K562 (cell line): ENCODE measurements around the gene DARS2. TPM values are rescaled to one million over a fixed set of nuclear protein-coding genes. Genes with fewer than 3 reads are reported as not detected.

ENCODE experiments used
- ATAC-seq: fragments of 200-7000 bp; cut with Tn5 transposase; 3 replicates; pipeline ENCODE4 v1.9.1; 2020; ENCODE audit warnings: moderate library complexity
- BruUV-seq: library from RNA; stranded (reverse); fragments of 400-500 nt; replicated peaks from 2 replicates; lab custom pipeline; 2021; lab: Mats Ljungman, UMichigan
- CTCF ChIA-PET: fragments of 300-600 bp; formaldehyde crosslinking; extraction: SDS; loops from one replicate; lab custom pipeline; 2021; ENCODE audit warnings: low intra/inter-chr PET ratio; lab: Yijun Ruan, JAX
- POLR2A ChIA-PET: fragments of 300-600, 350-650 bp; sonication (Branson Sonifier 250); formaldehyde crosslinking; extraction: SDS; loops from one replicate; lab custom pipeline; 2021; ENCODE audit warnings: antibody characterized with exemption, inconsistent platforms; lab: Yijun Ruan, JAX
- DNase-seq, 4 experiments: peaks; one replicate each; pipeline versions ENCODE4 v3.0.0 to v3.0.0-alpha.2; 2011 to 2018; ENCODE audit warnings: low spot score in 3 of 4, mixed read lengths in 3 of 4; ENCODE audit errors: extremely low read depth in 1 of 4
- FAIRE-seq: peaks from 2 replicates; lab custom pipeline; 2011; peaks lifted over from hg19 to GRCh38; lab: Jason Lieb, UNC
- H2AFZ ChIP-seq: 2 replicates; pipeline ENCODE4 v1.6.0; 2011; ENCODE audit warnings: low read depth, low read length, control low read depth, inconsistent platforms
- H3K27ac ChIP-seq: fragments of 200-600 bp; 3 replicates; pipeline ENCODE4 v1.8.0; 2011; ENCODE audit warnings: low read depth, mild to moderate bottlenecking, control low read depth, inconsistent platforms, low read length, moderate library complexity, mixed read lengths; ENCODE audit errors: extremely low read depth
- H3K27me3 ChIP-seq, 2 experiments: fragments of 300-600 bp in 1 of 2; 2 replicates in 1 of 2; 3 replicates in 1 of 2; pipeline versions ENCODE4 v1.6.0 to v1.8.0; 2011; ENCODE audit warnings: inconsistent platforms in 2 of 2, low read length in 2 of 2, mild to moderate bottlenecking in 1 of 2, mixed read lengths in 1 of 2, moderate library complexity in 1 of 2; ENCODE audit not compliant: control insufficient read depth in 2 of 2, insufficient read depth in 2 of 2
- H3K36me3 ChIP-seq: fragments of 300-600 bp; 3 replicates; pipeline ENCODE4 v1.8.0; 2011; ENCODE audit warnings: mild to moderate bottlenecking, low read length, inconsistent platforms; ENCODE audit not compliant: control insufficient read depth, insufficient read depth
- H3K4me1 ChIP-seq, 2 experiments: fragments of 200-600 bp in 1 of 2; replicated peaks in 1 of 2; 2 replicates in 1 of 2; 3 replicates in 1 of 2; pipeline versions ENCODE4 v1.5.1 to v1.8.0; 2011; ENCODE audit warnings: inconsistent platforms in 2 of 2, low read length in 2 of 2, mild to moderate bottlenecking in 1 of 2, mixed read lengths in 1 of 2, moderate library complexity in 1 of 2; ENCODE audit not compliant: control insufficient read depth in 2 of 2, insufficient read depth in 2 of 2
- H3K4me2 ChIP-seq: 2 replicates; pipeline ENCODE4 v1.6.1; 2011; ENCODE audit warnings: low read length, control low read depth, inconsistent platforms, mixed read lengths; ENCODE audit not compliant: insufficient read depth
- H3K4me3 ChIP-seq: fragments of 200-600 bp; sonication (generic), shearing (Covaris generic); 2 replicates; pipeline ENCODE4 v1.5.1; 2016; ENCODE audit warnings: control low read depth, inconsistent platforms
- H3K79me2 ChIP-seq: fragments of 200-600 bp; 3 replicates; pipeline ENCODE4 v1.8.0; 2011; ENCODE audit warnings: low read length, inconsistent platforms; ENCODE audit not compliant: control insufficient read depth, insufficient read depth
- H3K9ac ChIP-seq, 2 experiments: 2 replicates each; pipeline versions ENCODE4 v1.6.0 to v1.6.1; 2011; ENCODE audit warnings: low read depth in 2 of 2, low read length in 2 of 2, control low read depth in 1 of 2, inconsistent platforms in 1 of 2, mild to moderate bottlenecking in 1 of 2, mixed read lengths in 1 of 2; ENCODE audit not compliant: insufficient read depth in 1 of 2
- H3K9me1 ChIP-seq: one replicate; pipeline ENCODE4 v1.6.0; 2011; ENCODE audit warnings: inconsistent platforms, mild to moderate bottlenecking, low read length, moderate library complexity; ENCODE audit not compliant: control insufficient read depth, insufficient read depth
- H3K9me3 ChIP-seq: replicated peaks from 2 replicates; pipeline ENCODE4 v1.5.1; 2011; ENCODE audit warnings: low read depth, low read length, inconsistent platforms; ENCODE audit not compliant: control insufficient read depth, insufficient read depth
- H4K20me1 ChIP-seq: replicated peaks from 2 replicates; pipeline ENCODE4 v1.6.1; 2011; ENCODE audit warnings: low read length, inconsistent platforms, mixed read lengths; ENCODE audit not compliant: control insufficient read depth, insufficient read depth
- CCNT2 ChIP-seq: IDR thresholded peaks from 2 replicates; pipeline ENCODE4 v1.6.1; 2011; ENCODE audit warnings: borderline replicate concordance, low read depth, mild to moderate bottlenecking, moderate library complexity, mixed read lengths, low read length; ENCODE audit not compliant: insufficient read length; ENCODE audit errors: extremely low read depth
- CEBPG ChIP-seq, 3 experiments: fragments of 200-800 bp in 1 of 3; sonication (Bioruptor generic) in 1 of 3; sonication (generic) in 1 of 3; formaldehyde crosslinking in 1 of 3; IDR thresholded peaks in 2 of 3; conservative IDR thresholded peaks in 1 of 3; 2 replicates each; pipeline versions ENCODE4 v1.6.1 to v1.8.0; 2016 to 2022; ENCODE audit warnings: missing compliant biosample characterization in 2 of 3, missing genetic modification characterization in 2 of 3, mild to moderate bottlenecking in 1 of 3, missing genetic modification reagents in 1 of 3
- PML ChIP-seq: IDR thresholded peaks from 2 replicates; pipeline ENCODE4 v1.6.1; 2012; ENCODE audit warnings: low read length, inconsistent platforms
- POLR2A ChIP-seq: fragments of 450-650 bp; conservative IDR thresholded peaks from 2 replicates; pipeline ENCODE4 v1.6.1; 2016
- POLR2AphosphoS2 ChIP-seq: IDR thresholded peaks from 2 replicates; pipeline ENCODE4 v1.6.1; 2012; ENCODE audit warnings: low read length, improper control_type of control experiment
- POLR2B ChIP-seq: fragments of 450-650 bp; IDR thresholded peaks from 2 replicates; pipeline ENCODE4 v1.6.1; 2018; ENCODE audit warnings: low read depth; ENCODE audit not compliant: partially characterized antibody
- RFX5 ChIP-seq: IDR thresholded peaks from 2 replicates; pipeline ENCODE4 v1.6.1; 2011; ENCODE audit warnings: low read depth, mild to moderate bottlenecking, improper control_type of control experiment, low read length
- SAFB2 ChIP-seq: fragments of 200-400 bp; formaldehyde crosslinking; IDR thresholded peaks from 2 replicates; pipeline ENCODE4 v1.6.1; 2018; ENCODE audit warnings: borderline replicate concordance, low read length, low read depth, moderate library complexity; ENCODE audit not compliant: severe bottlenecking
- SIN3A ChIP-seq, 2 experiments: fragments of 150-350 bp in 1 of 2; IDR thresholded peaks; 2 replicates each; pipeline ENCODE4 v1.6.1; 2011 to 2016; ENCODE audit warnings: borderline replicate concordance in 2 of 2, low read depth in 2 of 2, low read length in 2 of 2, mild to moderate bottlenecking in 2 of 2, moderate library complexity in 2 of 2; ENCODE audit not compliant: control insufficient read depth in 1 of 2
- ZKSCAN8 ChIP-seq: fragments of 200-800 bp; sonication (Bioruptor generic); IDR thresholded peaks from 2 replicates; pipeline ENCODE4 v1.6.1; 2016; ENCODE audit warnings: missing genetic modification characterization, missing compliant biosample characterization
- ZNF354B ChIP-seq: fragments of 250-450 bp; sonication (Bioruptor Pico); IDR thresholded peaks from 2 replicates; pipeline ENCODE4 v1.4.0; 2020
- ZNF717 ChIP-seq: fragments of 250-450 bp; sonication (Bioruptor Pico); IDR thresholded peaks from 2 replicates; pipeline ENCODE4 v1.5.0; 2021
- WGBS: fragments of 100-300 bp; shearing (Covaris generic); methylation state at CpG from one replicate; pipeline ENCODE4 v1.1.6; 2016; ENCODE audit warnings: low coverage, mixed read lengths; ENCODE audit not compliant: insufficient coverage; ENCODE audit errors: missing lambda C conversion rate; 5-methylcytosine and 5-hydroxymethylcytosine counted together
- in situ Hi-C: fragments of 300-500 bp; cut with MboI; formaldehyde crosslinking; loops from 4 replicates; pipeline ENCODE4 v1.15.0; 2018; ENCODE audit warnings: inconsistent platforms, mixed read lengths
- intact Hi-C: fragments of 100-400 bp; cut with micrococcal nuclease; formaldehyde crosslinking; loops from 2 replicates; pipeline ENCODE4 v1.14.2; 2022
- polyA plus RNA-seq, 8 experiments: library from polyadenylated mRNA; depleted of rRNA in 4 of 8; stranded (reverse) in 5 of 8; unstranded in 3 of 8; fragments of >200 nt; fragmentation: Nextera tagmentation in 2 of 8; fragmentation: Illumina TruSeq in 1 of 8; extraction: Ambion mirVana in 2 of 8; extraction: Trizol in 1 of 8; gene quantifications; 2 replicates each; pipeline versions ENCODE4 v1.2.1 to v1.2.3, GENCODE V29; 2011 to 2014; ENCODE audit warnings: inconsistent platforms in 1 of 8, missing spikeins in 1 of 8
- total RNA-seq, 7 experiments: library from RNA; depleted of rRNA in 6 of 7; stranded (reverse); fragments of >200 nt in 6 of 7; fragmentation: Illumina TruSeq in 2 of 7; extraction: Trizol in 2 of 7; gene quantifications; 2 replicates each; pipeline versions ENCODE4 v1.2.1 to v1.2.3, GENCODE V29; 2011 to 2021; ENCODE audit warnings: low replicate concordance in 1 of 7
- TF ChIP-seq, protein P1 (sequence below): sonication (generic); formaldehyde crosslinking; IDR thresholded peaks from 2 replicates; pipeline ENCODE4 v1.8.0; 2022; ENCODE audit warnings: missing genetic modification reagents, mild to moderate bottlenecking, borderline replicate concordance
- TF ChIP-seq, protein P2 (sequence below): fragments of 250-450 bp; sonication (Bioruptor Pico); IDR thresholded peaks from 2 replicates; pipeline ENCODE4 v1.4.0; 2020; ENCODE audit warnings: borderline replicate concordance
- TF ChIP-seq, protein P3 (sequence below), 2 experiments: fragments of 450-650 bp in 1 of 2; sonication (generic) in 1 of 2; formaldehyde crosslinking in 1 of 2; IDR thresholded peaks in 1 of 2; conservative IDR thresholded peaks in 1 of 2; 2 replicates each; pipeline versions ENCODE4 v1.6.1 to v1.8.1; 2016 to 2023; ENCODE audit warnings: mild to moderate bottlenecking in 2 of 2, moderate library complexity in 2 of 2, inconsistent platforms in 1 of 2, missing genetic modification reagents in 1 of 2

Gene DARS2
- total and polyA plus RNA-seq, 9 of the 15 experiments (the other 6 are each of a cell fraction or from before 2014, with no cell fraction given), result 36.4 to 96.7 (median 68.6) TPM

DNA sequence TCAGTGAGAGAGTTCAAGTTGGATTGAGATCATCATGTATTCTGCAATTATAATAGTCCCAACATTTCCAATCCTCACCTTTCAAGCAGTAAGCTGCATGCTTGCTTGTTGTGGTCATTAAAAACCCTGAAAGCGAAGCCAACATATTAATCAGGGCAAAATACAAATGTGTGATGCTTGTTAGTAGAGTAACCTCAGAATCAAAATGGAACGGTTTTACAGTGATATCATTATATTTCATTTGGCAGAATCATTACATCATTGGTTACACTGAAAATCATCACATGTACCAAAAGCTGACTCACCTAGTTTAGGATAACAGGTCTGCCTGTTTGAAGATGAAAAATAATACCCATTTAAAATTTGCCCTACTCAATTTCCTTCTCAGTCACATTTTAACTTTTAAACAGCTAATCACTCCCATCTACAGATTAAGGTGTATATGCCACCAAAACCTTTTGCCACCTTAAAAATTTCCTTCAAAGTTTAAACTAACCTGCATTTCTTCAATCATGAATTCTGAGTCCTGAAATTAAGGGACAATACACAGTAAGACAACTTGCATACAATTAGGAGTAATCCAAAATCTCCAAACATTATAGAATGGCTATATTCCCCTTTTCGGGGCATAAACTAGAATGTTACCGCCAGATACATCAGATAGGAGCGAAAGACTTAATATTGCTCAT lies 39.9 kb downstream of the DARS2 start:
- Histone ChIP-seq H3K79me2 (peaks cover 54% of the 10 kb centered on the region), H4K20me1 (peaks cover 47% of the 10 kb centered on the region), H3K4me2 (peak overlapping the region; percentile 100), H3K27ac (peak overlapping the region; percentile 95), H3K9ac (peak overlapping the region; percentile 89 to 97), H3K9me3 (no peaks in the 10 kb centered on the region), H3K9me1 (peaks cover 2% of the 10 kb centered on the region), H3K27me3 (no peaks in the 10 kb centered on the region; a peak in 1 of 5 replicates), H3K4me3 (peak overlapping the region; percentile 86), H3K4me1 (peaks cover under 1 to 11% of the 10 kb centered on the region in 2 experiments; a peak in 3 of 5 replicates), H3K36me3 (peaks cover 60% of the 10 kb centered on the region), H2AFZ (no peak overlapping the region)
- ATAC-seq, result no peak
- no peak for FAIRE-seq
- in situ Hi-C loops (no loop called here), intact Hi-C loops (no loop called here)
- ChIA-PET CTCF (no interaction called here), POLR2A (interaction anchor here (0.7 to 9.7 kb wide), 6 partner anchors 11 to 53 kb away, joined by 3 to 183 read pairs (median 4); partner anchors contain the start of genes DARS2 and SERPINC1)
- 24% methylated on average over 5 of the region's 5 CpGs for WGBS
- no TSS peak for BruUV-seq
- DNase-seq, result peak in 1 of 4 experiments; percentile 25
- TF ChIP-seq POLR2AphosphoS2 (peak; percentile 31; the same call in 1 of the 2 replicates), ZNF354B (CRISPR knock-in tag) (0 out of 2 replicates have a peak, but pooled peaks have one; percentile 8), PML (peak; percentile 20; the same call in 1 of the 2 replicates), SAFB2 (no peak), RFX5 (no peak), ZNF717 (CRISPR knock-in tag) (no peak), POLR2B (peak; percentile 39), SIN3A (IDR thresholded peaks at IDR 0.05; ENCODE audit: borderline replicate concordance in 2 of 2, control insufficient read depth in 1 of 2, low read depth in 2 of 2, low read length in 2 of 2) (0 out of 4 replicates have a peak, but pooled peaks of 1 of the 2 experiments have one; percentile 49), ZKSCAN8 (CRISPR knock-in tag) (no peak), POLR2A (peak; percentile 60), CCNT2 (peak; percentile 27), CEBPG (CRISPR knock-in tag; IDR thresholded peaks at IDR 0.05) (no peak), CEBPG (tag; conservative IDR thresholded peaks at IDR 0.05 in 1 of 2, IDR thresholded peaks at IDR 0.05 in 1 of 2) (peak in 1 of 2 experiments; percentile 7; a peak in 1 of 4 replicates)
- TF ChIP-seq, protein P1, sequence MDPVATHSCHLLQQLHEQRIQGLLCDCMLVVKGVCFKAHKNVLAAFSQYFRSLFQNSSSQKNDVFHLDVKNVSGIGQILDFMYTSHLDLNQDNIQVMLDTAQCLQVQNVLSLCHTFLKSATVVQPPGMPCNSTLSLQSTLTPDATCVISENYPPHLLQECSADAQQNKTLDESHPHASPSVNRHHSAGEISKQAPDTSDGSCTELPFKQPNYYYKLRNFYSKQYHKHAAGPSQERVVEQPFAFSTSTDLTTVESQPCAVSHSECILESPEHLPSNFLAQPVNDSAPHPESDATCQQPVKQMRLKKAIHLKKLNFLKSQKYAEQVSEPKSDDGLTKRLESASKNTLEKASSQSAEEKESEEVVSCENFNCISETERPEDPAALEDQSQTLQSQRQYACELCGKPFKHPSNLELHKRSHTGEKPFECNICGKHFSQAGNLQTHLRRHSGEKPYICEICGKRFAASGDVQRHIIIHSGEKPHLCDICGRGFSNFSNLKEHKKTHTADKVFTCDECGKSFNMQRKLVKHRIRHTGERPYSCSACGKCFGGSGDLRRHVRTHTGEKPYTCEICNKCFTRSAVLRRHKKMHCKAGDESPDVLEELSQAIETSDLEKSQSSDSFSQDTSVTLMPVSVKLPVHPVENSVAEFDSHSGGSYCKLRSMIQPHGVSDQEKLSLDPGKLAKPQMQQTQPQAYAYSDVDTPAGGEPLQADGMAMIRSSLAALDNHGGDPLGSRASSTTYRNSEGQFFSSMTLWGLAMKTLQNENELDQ (CRISPR knock-in tag), result no peak
- TF ChIP-seq, protein P2, sequence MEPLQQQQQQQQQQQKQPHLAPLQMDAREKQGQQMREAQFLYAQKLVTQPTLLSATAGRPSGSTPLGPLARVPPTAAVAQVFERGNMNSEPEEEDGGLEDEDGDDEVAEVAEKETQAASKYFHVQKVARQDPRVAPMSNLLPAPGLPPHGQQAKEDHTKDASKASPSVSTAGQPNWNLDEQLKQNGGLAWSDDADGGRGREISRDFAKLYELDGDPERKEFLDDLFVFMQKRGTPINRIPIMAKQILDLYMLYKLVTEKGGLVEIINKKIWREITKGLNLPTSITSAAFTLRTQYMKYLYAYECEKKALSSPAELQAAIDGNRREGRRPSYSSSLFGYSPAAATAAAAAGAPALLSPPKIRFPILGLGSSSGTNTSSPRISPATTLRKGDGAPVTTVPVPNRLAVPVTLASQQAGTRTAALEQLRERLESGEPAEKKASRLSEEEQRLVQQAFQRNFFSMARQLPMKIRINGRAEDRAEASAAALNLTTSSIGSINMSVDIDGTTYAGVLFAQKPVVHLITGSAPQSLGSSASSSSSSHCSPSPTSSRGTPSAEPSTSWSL (CRISPR knock-in tag), result no peak
- TF ChIP-seq, protein P3, sequence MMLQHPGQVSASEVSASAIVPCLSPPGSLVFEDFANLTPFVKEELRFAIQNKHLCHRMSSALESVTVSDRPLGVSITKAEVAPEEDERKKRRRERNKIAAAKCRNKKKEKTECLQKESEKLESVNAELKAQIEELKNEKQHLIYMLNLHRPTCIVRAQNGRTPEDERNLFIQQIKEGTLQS (IDR thresholded peaks at IDR 0.05), result peak; percentile 90
- TF ChIP-seq, protein P3 (CRISPR knock-in tag; conservative IDR thresholded peaks at IDR 0.05), result no peak
